HepG2 (cell line): Measurements from ENCODE around the gene OR6C1. TPM values are rescaled to one million over a fixed set of nuclear protein-coding genes. Genes with fewer than 3 reads are reported as not detected.

Experiments
- ATAC-seq: fragments of 200-7000 bp; cut with Tn5 transposase; 3 replicates; pipeline ENCODE4 v1.9.1; 2020; ENCODE audit warnings: mild to moderate bottlenecking, moderate library complexity
- BruUV-seq: library from RNA; stranded (reverse); fragments of 400-500 nt; replicated peaks from 2 replicates; lab custom pipeline; 2021; lab: Mats Ljungman, UMichigan
- CTCF ChIA-PET: fragments of 300-600 bp; formaldehyde crosslinking; extraction: SDS; loops from one replicate; lab custom pipeline; 2021; ENCODE audit warnings: low total read pairs, inconsistent platforms, low intra/inter-chr PET ratio; lab: Yijun Ruan, JAX
- POLR2A ChIA-PET: fragments of 350-600 bp; sonication (Branson Sonifier 250); formaldehyde crosslinking; loops from one replicate; lab custom pipeline; 2020; ENCODE audit warnings: antibody characterized with exemption, inconsistent platforms; lab: Yijun Ruan, JAX
- DNase-seq: peaks from one replicate; pipeline ENCODE4 v3.0.0-alpha.2; 2015; ENCODE audit warnings: low spot score
- FAIRE-seq: peaks from 3 replicates; lab custom pipeline; 2011; peaks lifted over from hg19 to GRCh38; lab: Jason Lieb, UNC
- H2AFZ ChIP-seq: one replicate; pipeline ENCODE4 v1.6.1; 2011; ENCODE audit warnings: low read length, inconsistent platforms
- H3K27ac ChIP-seq: fragments of 300-600 bp; 3 replicates; pipeline ENCODE4 v1.8.0; 2011; ENCODE audit warnings: mixed run types, mild to moderate bottlenecking, mixed read lengths, low read length, inconsistent platforms; ENCODE audit not compliant: insufficient read depth; ENCODE audit errors: extremely low read length
- H3K27me3 ChIP-seq, 2 experiments: fragments of 200-600 bp in 1 of 2; 2 replicates in 1 of 2; 3 replicates in 1 of 2; pipeline versions ENCODE4 v1.6.0 to v1.8.0; 2011; ENCODE audit warnings: low read length in 2 of 2, mild to moderate bottlenecking in 2 of 2, moderate library complexity in 2 of 2, inconsistent platforms in 1 of 2; ENCODE audit not compliant: insufficient read depth in 2 of 2, control insufficient read depth in 1 of 2
- H3K36me3 ChIP-seq, 2 experiments: fragments of 200-600 bp in 1 of 2; replicated peaks in 1 of 2; 2 replicates in 1 of 2; 3 replicates in 1 of 2; pipeline versions ENCODE4 v1.5.1 to v1.8.0; 2011; ENCODE audit warnings: low read length in 2 of 2, inconsistent platforms in 1 of 2; ENCODE audit not compliant: insufficient read depth in 2 of 2, control insufficient read depth in 1 of 2
- H3K4me1 ChIP-seq: 2 replicates; pipeline ENCODE4 v1.5.1; 2012; ENCODE audit warnings: low read length, inconsistent platforms; ENCODE audit not compliant: insufficient read depth
- H3K4me2 ChIP-seq: 2 replicates; pipeline ENCODE4 v1.6.0; 2011; ENCODE audit warnings: low read depth, low read length, inconsistent platforms
- H3K4me3 ChIP-seq, 3 experiments: fragments of 200-600 bp in 1 of 3; sonication (generic), shearing (Covaris generic) in 1 of 3; replicated peaks in 1 of 3; 2 replicates each; pipeline ENCODE4 v1.5.1; 2011 to 2016; ENCODE audit warnings: low read length in 3 of 3, inconsistent platforms in 2 of 3, low read depth in 2 of 3, mild to moderate bottlenecking in 2 of 3, control low read depth in 1 of 3, mixed read lengths in 1 of 3; ENCODE audit not compliant: insufficient read depth in 1 of 3
- H3K79me2 ChIP-seq: one replicate; pipeline ENCODE4 v1.6.1; 2011; ENCODE audit warnings: low read length, inconsistent platforms; ENCODE audit not compliant: insufficient read depth
- H3K9ac ChIP-seq: 2 replicates; pipeline ENCODE4 v1.6.0; 2011; ENCODE audit warnings: mild to moderate bottlenecking, low read depth, low read length, inconsistent platforms; ENCODE audit not compliant: insufficient read depth
- H3K9me3 ChIP-seq: 2 replicates; pipeline ENCODE4 v1.5.1; 2012; ENCODE audit warnings: mild to moderate bottlenecking, low read length
- H4K20me1 ChIP-seq: 2 replicates; pipeline ENCODE4 v1.6.0; 2011; ENCODE audit warnings: inconsistent platforms, mild to moderate bottlenecking, low read length, moderate library complexity; ENCODE audit not compliant: insufficient read depth
- RFX5 ChIP-seq: IDR thresholded peaks from 2 replicates; pipeline ENCODE4 v1.6.1; 2011; ENCODE audit warnings: low read depth, low read length, improper control_type of control experiment
- TGIF2 ChIP-seq: IDR thresholded peaks from 2 replicates; pipeline ENCODE4 v1.6.1; 2016; ENCODE audit warnings: control low read depth, missing compliant biosample characterization
- ZNF329 ChIP-seq: sonication (generic); formaldehyde crosslinking; IDR thresholded peaks from 2 replicates; pipeline ENCODE4 v1.9.0; 2021; ENCODE audit warnings: low read depth, mild to moderate bottlenecking, missing genetic modification reagents
- ZNF530 ChIP-seq: sonication (generic); formaldehyde crosslinking; IDR thresholded peaks from 2 replicates; pipeline ENCODE4 v1.5.0; 2020; ENCODE audit warnings: low read depth, mild to moderate bottlenecking, missing genetic modification reagents
- ZNF619 ChIP-seq: sonication (generic); formaldehyde crosslinking; IDR thresholded peaks from 2 replicates; pipeline ENCODE4 v1.4.0; 2020; ENCODE audit warnings: mild to moderate bottlenecking, missing genetic modification reagents
- ZNF737 ChIP-seq: sonication (generic); formaldehyde crosslinking; IDR thresholded peaks from 2 replicates; pipeline ENCODE4 v1.5.0; 2020; ENCODE audit warnings: missing genetic modification reagents, mild to moderate bottlenecking, borderline replicate concordance
- WGBS: methylation state at CpG from one replicate; pipeline ENCODE4 v1.1.6; 2017; ENCODE audit warnings: low lambda C conversion rate; 5-methylcytosine and 5-hydroxymethylcytosine counted together
- in situ Hi-C: cut with HindIII; loops from 2 replicates; pipeline ENCODE4 v1.10.0; 2017; ENCODE audit warnings: low pct_unique_long_range_greater_than_20kb; ENCODE audit not compliant: extremely low pct_ligation_motif_present
- intact Hi-C: fragments of 100-400 bp; cut with micrococcal nuclease; formaldehyde crosslinking; loops from one replicate; pipeline ENCODE4 v1.10.0; 2022; ENCODE audit not compliant: unreplicated experiment
- polyA plus RNA-seq, 8 experiments: library from polyadenylated mRNA; depleted of rRNA in 3 of 8; stranded (reverse) in 7 of 8; unstranded in 1 of 8; fragments of >200 nt; fragmentation: Illumina TruSeq in 4 of 8; extraction: Trizol in 4 of 8; gene quantifications; 2 replicates each; pipeline versions ENCODE4 v1.2.1 to v1.2.3, GENCODE V29; 2011 to 2016; ENCODE audit warnings: low read depth in 4 of 8, missing spikeins in 1 of 8, mixed read lengths in 1 of 8; ENCODE audit not compliant: insufficient read depth in 1 of 8
- total RNA-seq, 5 experiments: library from RNA; depleted of rRNA; stranded (reverse); fragments of >200 nt; fragmentation: Illumina TruSeq; extraction: Trizol; gene quantifications; 2 replicates each; pipeline ENCODE4 v1.2.3, GENCODE V29; 2016; ENCODE audit warnings: low read depth in 1 of 5
- TF ChIP-seq, protein P1 (sequence below): sonication (generic); formaldehyde crosslinking; IDR thresholded peaks from 2 replicates; pipeline ENCODE4 v1.4.0; 2020; ENCODE audit warnings: mild to moderate bottlenecking, missing genetic modification reagents

OR6C1 gene
- total and polyA plus RNA-seq, 2 of the 13 experiments (the other 11 are each of a cell fraction or from before 2014, with no cell fraction given), result not detected

GRCh38 chr12:55362675-55363074 lies 48.5 kb downstream of the OR6C1 start, which contains the start of gene OR6C75:
Gene OR6C75 (plus strand): TSS chr12:55362975. CDS start chr12:55365111, 2,136 bp downstream.
- CTCF ChIA-PET, result no interaction called here
- no peak for ATAC-seq
- no peaks in the 10 kb centered on the region for H4K20me1 ChIP-seq
- H2AFZ ChIP-seq, result no peak within 1 kb of the TSS
- no peaks in the 10 kb centered on the region for H3K4me1 ChIP-seq
- POLR2A ChIA-PET, result no interaction called here
- in situ Hi-C loops, result no loop called here
- no peak within 1 kb of the TSS for H3K27ac ChIP-seq
- WGBS, result 21% methylated on average over 4 of the region's 4 CpGs
- H3K79me2 ChIP-seq, result no peaks in the 10 kb centered on the region
- no peaks in the 10 kb centered on the region for H3K9me3 ChIP-seq
- H3K9ac ChIP-seq, result no peak within 1 kb of the TSS
- H3K4me3 ChIP-seq, result no peak within 1 kb of the TSS
- H3K36me3 ChIP-seq, result no peaks in the 10 kb centered on the region
- no peak for FAIRE-seq
- TF ChIP-seq ZNF530 (CRISPR knock-in tag) (no peak), ZNF737 (CRISPR knock-in tag) (no peak), TGIF2 (CRISPR knock-in tag) (no peak), ZNF329 (CRISPR knock-in tag) (no peak)
- TF ChIP-seq, all 625 proteins: peak for 0
- no TSS peak for BruUV-seq
- H3K4me2 ChIP-seq, result no peak within 1 kb of the TSS
- no peaks in the 10 kb centered on the region for H3K27me3 ChIP-seq
- no peak for DNase-seq
- intact Hi-C loops, result no loop called here

DNA sequence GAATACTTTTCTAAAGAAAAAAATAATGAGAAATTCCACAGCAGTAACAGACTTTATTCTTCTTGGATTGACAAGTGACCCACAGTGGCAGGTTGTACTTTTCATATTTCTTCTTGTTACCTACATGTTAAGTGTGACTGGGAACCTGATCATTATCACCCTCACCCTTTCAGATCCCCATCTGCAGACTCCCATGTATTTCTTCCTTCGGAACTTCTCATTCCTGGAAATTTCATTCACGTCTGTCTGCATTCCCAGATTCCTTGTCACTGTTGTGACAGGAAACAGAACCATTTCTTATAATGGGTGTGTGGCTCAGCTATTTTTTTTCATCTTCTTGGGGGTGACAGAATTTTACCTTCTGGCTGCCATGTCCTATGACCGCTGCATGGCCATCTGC lies 50.9 kb downstream of the OR6C1 start:
- Histone ChIP-seq H3K79me2 (no peaks in the 10 kb centered on the region), H2AFZ (no peak overlapping the region), H4K20me1 (no peaks in the 10 kb centered on the region), H3K9ac (no peak overlapping the region), H3K27me3 (no peaks in the 10 kb centered on the region), H3K4me3 (no peak overlapping the region), H3K4me2 (no peak overlapping the region), H3K9me3 (no peaks in the 10 kb centered on the region), H3K36me3 (no peaks in the 10 kb centered on the region), H3K4me1 (no peaks in the 10 kb centered on the region), H3K27ac (no peak overlapping the region)
- no peak for ATAC-seq
- ChIA-PET POLR2A (no interaction called here), CTCF (no interaction called here)
- no peak for DNase-seq
- WGBS, result 16% methylated on average over 3 of the region's 3 CpGs
- no TSS peak for BruUV-seq
- intact Hi-C loops, result no loop called here
- no peak for FAIRE-seq
- in situ Hi-C loops, result no loop called here
- TF ChIP-seq RFX5, result no peak
- TF ChIP-seq ZNF619 (CRISPR knock-in tag), result no peak
- TF ChIP-seq, protein P1, sequence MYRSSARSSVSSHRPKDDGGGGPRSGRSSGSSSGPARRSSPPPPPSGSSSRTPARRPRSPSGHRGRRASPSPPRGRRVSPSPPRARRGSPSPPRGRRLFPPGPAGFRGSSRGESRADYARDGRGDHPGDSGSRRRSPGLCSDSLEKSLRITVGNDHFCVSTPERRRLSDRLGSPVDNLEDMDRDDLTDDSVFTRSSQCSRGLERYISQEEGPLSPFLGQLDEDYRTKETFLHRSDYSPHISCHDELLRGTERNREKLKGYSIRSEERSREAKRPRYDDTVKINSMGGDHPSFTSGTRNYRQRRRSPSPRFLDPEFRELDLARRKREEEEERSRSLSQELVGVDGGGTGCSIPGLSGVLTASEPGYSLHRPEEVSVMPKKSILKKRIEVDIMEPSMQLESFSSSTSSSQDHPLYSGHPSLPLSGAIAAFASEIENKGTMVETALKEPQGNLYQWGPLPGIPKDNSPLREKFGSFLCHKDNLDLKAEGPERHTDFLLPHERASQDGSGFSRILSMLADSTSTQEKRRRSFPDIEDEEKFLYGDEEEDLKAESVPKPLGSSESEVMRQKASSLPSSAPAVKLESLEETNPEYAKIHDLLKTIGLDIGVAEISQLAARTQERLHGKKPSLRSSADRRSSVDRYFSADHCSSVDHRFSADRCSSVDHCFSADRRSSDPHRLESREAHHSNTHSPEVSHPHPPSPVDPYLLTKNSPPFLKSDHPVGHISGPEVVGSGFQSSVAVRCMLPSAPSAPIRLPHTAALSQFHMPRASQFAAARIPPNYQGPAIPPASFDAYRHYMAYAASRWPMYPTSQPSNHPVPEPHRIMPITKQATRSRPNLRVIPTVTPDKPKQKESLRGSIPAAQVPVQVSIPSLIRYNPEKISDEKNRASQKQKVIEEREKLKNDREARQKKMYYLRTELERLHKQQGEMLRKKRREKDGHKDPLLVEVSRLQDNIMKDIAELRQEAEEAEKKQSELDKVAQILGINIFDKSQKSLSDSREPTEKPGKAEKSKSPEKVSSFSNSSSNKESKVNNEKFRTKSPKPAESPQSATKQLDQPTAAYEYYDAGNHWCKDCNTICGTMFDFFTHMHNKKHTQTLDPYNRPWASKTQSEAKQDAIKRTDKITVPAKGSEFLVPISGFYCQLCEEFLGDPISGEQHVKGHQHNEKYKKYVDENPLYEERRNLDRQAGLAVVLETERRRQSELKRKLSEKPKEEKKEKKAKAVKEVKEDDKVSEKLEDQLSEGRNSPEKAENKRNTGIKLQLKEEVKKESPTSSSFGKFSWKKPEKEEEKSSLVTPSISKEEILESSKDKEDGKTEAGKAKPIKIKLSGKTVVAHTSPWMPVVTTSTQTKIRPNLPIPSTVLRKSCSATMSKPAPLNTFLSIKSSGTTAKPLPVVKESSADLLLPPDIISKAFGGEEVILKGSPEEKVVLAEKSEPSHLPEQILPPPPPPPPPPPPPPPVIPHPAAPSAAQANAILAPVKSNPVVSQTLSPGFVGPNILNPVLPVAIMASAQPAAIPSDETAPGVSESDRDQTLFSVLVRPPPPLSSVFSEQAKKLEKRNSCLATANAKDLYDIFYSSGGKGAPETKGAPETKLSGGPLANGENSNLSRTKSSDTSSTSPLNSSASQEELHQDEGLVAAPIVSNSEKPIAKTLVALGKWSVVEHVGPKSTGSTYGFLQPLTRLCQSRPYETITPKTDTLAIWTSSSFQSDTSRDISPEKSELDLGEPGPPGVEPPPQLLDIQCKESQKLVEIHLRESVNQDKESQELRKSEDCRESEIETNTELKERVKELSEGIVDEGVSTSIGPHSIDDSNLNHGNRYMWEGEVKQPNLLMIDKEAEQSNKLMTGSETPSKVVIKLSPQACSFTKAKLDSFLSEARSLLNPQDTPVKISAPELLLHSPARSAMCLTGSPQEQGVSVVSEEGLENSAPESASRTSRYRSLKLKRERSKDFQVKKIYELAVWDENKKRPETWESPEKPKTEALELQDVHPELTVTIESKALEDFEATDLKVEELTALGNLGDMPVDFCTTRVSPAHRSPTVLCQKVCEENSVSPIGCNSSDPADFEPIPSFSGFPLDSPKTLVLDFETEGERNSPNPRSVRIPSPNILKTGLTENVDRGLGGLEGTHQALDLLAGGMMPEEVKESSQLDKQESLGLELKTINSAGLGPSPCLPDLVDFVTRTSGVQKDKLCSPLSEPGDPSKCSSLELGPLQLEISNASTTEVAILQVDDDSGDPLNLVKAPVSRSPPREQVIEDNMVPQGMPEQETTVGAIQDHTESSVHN (CRISPR knock-in tag), result no peak
